K562 treated with DMSO at 1 percent for 12 hours (cell line): ENCODE results near the gene TECPR1. TPM values are rescaled to one million over a fixed set of nuclear protein-coding genes. Genes with fewer than 3 reads are reported as not detected.

Experiments used
- total RNA-seq: library from RNA; unstranded; fragments of 300-600 nt; gene quantifications from 2 replicates; pipeline ENCODE4 v1.2.3, GENCODE V29; 2022; ENCODE audit not compliant: insufficient read depth

The TECPR1 gene
- total RNA-seq = 6.8 and 29.4 TPM in 2 replicates

GRCh38 chr7:98251601-98252424, at the start of gene TECPR1:
Gene TECPR1 (minus strand): TSS chr7:98252232. CDS start chr7:98246146, 6,086 bp downstream.

GRCh38 chr7:98280791-98281756, 29.0 kb upstream of the TECPR1 start, which contains the start of gene BRI3:
Gene BRI3 (plus strand): TSS chr7:98281686. CDS start chr7:98281796, 110 bp downstream.

GRCh38 chr7:98211221-98211675, 40.8 kb downstream of the TECPR1 start, which contains the start of gene BHLHA15:
Gene BHLHA15 (plus strand): TSS chr7:98211439. CDS start chr7:98212310, 871 bp downstream.

Other genes starting within 250 kb of the TECPR1 start
- gene LMTK2, start 145.4 kb downstream of the TECPR1 start, total RNA-seq = 2.6 and 14.7 TPM in 2 replicates
- gene BHLHA15, start 40.8 kb downstream of the TECPR1 start, total RNA-seq = 1.6 and 4.3 TPM in 2 replicates
- gene BRI3, start 29.5 kb upstream of the TECPR1 start, total RNA-seq = 191 and 203 TPM in 2 replicates
- 11.5 and 19.5 TPM in 2 replicates for gene BAIAP2L1, start 148.9 kb upstream of the TECPR1 start, total RNA-seq